HG03378 (cell line): ENCODE data around the gene CSMD2.

ENCODE experiments used
- ATAC-seq: cut with Tn5 transposase; IDR thresholded peaks from one replicate; pipeline ENCODE4 v1.9.1; 2021; ENCODE audit warnings: mild to moderate bottlenecking, moderate library complexity; ENCODE audit not compliant: unreplicated experiment

Gene CSMD2

DNA sequence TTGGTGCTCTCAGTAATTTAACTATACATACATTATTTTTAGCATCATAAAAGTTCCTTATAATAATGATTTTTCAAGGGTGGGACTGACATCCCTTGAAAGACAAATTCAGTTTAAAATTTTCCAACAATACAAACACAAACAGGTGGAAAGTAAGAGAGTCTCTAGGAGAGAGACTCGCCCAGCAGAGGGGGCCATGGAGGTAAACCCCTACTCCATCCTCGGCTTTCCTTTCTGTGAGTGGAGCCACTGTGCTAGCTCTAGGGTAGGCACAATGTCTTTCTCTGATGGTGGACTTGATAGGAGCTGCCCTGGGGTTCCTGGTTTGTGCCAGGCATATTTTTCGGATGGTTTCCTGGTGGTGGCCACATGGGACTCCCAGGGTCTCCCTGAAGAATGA, 8.3 kb downstream of the CSMD2 start:
- ATAC-seq: no peak

DNA sequence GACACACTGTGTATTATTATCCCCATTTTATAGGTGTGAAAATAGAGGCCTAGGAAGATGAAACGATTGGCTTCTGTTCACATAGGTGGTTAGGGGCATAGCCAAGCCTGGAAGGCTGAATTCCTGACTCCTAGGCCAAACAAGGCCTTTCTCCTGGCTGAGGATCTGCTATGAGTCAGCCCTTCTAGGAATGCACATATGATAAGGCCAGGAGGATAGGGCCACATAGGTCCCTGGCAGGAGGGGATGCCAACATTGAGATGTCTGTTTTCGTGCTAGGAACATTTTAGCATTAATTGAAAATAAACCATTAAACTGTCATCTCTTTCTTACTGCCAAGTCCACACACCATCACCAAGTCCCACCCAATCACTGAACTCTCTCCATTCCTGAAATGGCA, 9.2 kb downstream of the CSMD2 start:
- no peak for ATAC-seq

GRCh38 chr1:34153246-34153645, 11.8 kb downstream of the CSMD2 start:
- ATAC-seq: no peak

DNA sequence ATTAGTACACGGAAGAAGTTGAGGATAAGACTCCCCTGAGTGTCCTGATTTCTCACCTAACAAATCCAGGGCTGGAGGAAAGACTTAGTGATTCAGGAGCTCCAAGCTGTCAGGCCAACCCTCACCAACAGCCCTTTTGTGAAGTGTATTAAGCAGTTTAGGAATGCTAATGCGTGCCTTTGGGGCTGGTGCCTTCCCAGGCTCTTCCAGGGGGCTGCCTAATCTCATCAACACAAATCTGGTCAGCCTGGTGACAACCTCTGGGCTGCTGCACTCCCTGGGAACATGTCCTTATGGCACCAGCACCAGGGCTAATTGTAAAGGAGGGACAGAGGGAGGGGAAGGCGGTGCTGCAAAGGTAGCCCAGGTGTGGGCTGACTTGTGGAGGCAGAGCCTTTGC, 15.5 kb downstream of the CSMD2 start:
- no peak for ATAC-seq

DNA sequence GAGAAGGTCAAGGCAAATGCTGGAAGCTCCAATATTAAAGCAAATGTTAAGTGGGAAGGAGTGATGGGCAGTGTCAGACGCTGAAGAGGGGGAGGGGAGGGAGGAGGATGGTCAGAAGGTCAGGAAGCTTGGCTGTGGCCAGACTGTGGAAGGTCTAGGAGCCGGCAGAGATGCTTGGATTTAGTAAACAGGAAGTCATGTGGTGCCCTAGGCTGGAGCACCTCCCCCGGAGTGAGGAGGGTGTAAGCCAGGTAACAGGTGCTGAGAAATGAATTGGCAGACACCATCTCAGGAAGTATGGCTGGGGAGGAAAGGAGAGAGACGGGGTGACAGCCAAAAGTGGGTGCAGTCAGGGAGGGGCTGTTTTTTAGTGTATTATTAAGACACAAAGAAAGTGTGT, 17.7 kb downstream of the CSMD2 start:
- ATAC-seq: no peak

- ATAC-seq: no peak
Measured at GRCh38 chr1:34144766-34145165, 20.3 kb downstream of the CSMD2 start.

DNA sequence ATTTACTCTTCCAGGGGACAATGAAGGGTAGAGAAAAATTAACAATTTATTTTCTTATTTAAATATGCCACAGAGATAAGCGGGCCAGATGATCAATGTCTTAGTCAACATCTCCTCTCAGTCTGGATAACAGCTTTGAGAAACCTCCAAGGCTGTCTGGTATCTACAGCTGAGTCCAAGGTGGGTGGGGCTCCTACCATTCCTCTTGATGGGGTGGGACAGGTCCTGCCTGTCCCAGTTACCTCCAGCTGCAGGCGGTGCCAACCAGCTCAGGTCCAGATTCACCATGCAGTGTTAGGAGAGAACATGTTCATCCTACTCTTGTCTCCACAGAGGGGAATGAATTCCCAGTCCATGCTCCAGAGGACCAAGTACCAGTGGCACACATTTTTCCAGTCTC, 21.1 kb downstream of the CSMD2 start:
- no peak for ATAC-seq

DNA sequence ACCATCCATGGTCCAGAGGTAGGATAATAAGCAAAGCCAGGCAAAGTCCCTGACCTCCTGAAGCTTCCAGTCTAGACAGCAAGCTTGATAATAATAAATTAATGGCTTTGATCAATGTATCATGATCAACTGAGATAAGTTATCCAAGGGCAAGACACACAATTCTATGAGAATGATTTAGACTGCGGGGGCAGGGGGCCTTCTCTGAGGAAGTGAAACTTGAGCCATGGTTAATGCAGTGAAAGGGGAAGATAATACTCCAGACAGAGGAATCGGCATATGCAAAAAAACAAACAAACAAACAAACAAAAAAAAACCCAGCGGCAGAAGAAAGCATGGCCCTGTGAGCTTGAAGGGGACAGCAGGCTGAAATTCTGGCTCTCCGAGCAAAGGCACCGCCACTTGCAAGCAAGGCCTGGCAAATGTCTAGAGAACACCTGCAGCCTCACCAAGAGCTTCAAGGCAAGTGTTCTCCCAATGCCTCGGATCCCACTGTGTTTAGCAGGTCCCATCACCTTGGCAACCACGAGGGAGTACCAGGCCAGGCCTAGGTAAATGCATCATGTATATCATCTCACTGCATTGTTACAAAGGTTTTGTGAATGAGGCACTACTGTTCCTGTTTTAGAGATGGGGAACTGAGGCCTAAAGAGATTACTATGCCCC, 24.9 kb downstream of the CSMD2 start:
- no peak for ATAC-seq

GRCh38 chr1:34137411-34137810, 27.6 kb downstream of the CSMD2 start:
- no peak for ATAC-seq

GRCh38 chr1:34132161-34132420, 32.9 kb downstream of the CSMD2 start:
- ATAC-seq: no peak

DNA sequence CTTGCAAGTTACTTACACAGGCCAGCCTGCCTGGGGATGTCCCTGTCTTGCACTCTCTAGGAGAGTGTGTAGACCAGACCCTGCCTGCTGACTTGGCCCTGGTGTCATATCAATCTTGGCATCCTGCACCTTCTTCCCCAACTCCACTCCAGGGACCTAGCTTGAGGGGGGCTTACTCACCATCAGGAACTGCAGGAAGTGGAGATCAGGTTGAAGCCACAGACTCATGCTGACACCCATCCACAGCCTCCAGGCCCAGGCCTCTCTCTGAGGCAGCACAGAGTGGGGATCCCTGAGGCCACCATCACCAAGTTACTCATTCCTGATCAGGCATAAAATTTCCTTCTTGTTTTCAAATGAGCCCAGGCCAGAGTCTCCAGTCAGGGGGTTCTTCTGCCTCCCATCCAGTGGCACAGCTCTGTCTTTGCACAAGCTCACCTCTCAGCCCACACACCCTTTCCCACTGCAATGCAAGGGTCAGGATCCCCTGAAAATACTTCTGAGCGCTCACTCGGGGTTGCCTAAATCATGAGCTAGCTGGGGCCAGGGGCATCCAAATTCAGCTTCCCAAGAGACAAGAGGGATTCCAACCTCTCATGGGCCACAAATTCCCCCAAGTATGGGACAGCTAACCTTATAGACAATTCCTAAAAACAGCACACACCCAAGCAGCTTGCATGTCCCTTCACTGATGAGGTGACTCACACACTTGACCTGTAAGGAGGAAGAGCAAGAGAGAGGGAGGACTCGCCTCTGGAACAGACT, 33.5 kb downstream of the CSMD2 start:
- no peak for ATAC-seq

- no peak for ATAC-seq
Measured at GRCh38 chr1:34130306-34130705, 34.7 kb downstream of the CSMD2 start.

DNA sequence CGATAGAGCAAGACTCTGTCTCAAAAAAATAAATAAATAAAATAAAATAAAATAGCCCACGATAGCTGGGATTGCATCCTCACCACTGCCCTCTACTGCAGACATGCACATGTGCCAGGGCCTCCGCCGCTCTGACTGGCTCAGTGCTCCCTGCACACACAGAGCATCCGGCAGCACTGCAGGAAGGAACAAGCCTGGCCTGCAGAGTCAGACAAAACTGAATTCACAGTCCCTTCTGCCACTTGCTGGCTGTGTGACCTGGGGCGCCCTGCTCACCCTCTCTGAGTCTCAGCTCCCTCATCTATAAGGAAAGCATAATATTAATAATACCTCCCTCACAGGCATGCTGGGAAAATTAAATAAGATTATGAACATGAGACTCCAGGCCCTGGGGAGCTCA, 35.4 kb downstream of the CSMD2 start:
- no peak for ATAC-seq

GRCh38 chr1:34128186-34128889, 36.7 kb downstream of the CSMD2 start:
- no peak for ATAC-seq

- ATAC-seq: no peak
Measured at GRCh38 chr1:34127006-34128000, 37.7 kb downstream of the CSMD2 start.

DNA sequence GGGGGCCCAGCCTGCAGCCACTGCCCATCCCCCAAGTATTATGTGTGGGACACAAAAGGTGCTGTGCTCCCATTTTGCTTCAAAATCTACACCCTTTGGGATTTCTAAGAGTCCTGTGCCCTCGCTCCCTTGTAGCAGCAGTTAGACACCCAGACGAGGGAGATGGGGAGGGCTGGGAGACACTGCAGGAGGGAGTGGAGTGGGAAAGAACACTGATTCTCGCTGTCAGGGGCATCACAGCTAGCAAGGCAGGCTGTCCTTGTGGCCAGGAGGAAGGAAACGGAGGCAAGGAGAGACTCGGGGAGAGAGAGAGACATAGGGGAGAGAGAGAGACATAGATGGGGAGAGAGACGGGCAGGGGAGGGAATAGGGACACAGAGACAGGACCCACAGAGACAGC, 38.5 kb downstream of the CSMD2 start:
- no peak for ATAC-seq

- no peak for ATAC-seq
Measured at GRCh38 chr1:34125721-34126380, 39.2 kb downstream of the CSMD2 start.

DNA sequence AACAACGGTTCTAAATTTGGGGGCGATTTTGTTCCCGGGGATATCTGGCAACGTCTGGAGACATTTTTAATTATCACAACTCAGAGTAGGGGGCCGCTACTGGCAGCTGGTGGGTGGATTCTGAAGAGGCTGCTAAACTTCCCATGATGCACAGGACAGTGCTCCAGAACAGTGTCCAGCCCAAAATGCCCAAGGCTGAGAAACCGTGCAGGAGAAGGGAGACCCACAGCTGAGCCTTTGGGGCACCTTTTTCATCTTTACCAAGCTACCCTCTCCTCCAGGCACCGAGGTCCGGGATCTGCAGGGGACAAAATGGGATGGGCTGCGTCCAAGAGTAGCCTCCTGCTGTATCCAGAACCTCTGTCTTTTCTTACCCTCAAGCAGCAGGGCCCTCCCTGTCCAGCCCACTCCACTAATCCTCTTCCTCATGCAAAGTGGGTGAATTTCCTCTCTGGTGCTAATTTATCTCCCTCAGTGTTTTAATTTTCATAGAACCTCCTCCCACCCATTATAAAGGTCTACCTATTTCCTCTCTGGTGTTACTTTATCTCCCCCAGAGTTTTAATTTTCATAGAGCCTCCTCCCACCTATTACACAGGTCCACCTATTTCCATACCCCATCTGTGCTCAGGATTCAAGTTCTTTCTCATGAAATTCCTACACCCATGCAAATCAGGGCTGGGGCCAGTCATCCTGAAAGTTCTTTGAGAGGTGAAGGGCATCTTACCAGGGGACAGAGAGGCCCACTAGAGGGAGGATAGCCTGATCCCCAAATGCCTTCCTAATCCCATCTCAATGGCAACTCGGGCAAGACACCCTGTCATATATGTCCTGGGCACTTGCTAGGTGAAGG, 42.7 kb downstream of the CSMD2 start:
- no peak for ATAC-seq

- ATAC-seq: no peak
Measured at GRCh38 chr1:34115233-34115632, 49.8 kb downstream of the CSMD2 start.

GRCh38 chr1:34113887-34114286, 51.1 kb downstream of the CSMD2 start:
- no peak for ATAC-seq
